Lung (tissue), 12 donors: ENCODE data around the gene RASAL2. TPM values are rescaled to one million over a fixed set of nuclear protein-coding genes. Genes with fewer than 3 reads are reported as not detected.

Source experiments
- ATAC-seq: fragments of 200-7000 bp; cut with Tn5 transposase; one replicate; pipeline ENCODE4 v1.9.1; 2020; ENCODE audit warnings: moderate number of reproducible peaks; ENCODE audit not compliant: insufficient read depth, low FRiP score
- DNase-seq, 3 donors: peaks; one replicate each; pipeline ENCODE4 v3.0.0-alpha.2; 2013 to 2017
- H3K27ac ChIP-seq, 2 donors: one replicate each; pipeline ENCODE4 v1.5.1; 2013; ENCODE audit warnings: mild to moderate bottlenecking in 2 of 2, moderate library complexity in 2 of 2, control low read depth in 1 of 2, inconsistent platforms in 1 of 2, low read depth in 1 of 2, low read length in 1 of 2
- H3K27me3 ChIP-seq, 3 donors: one replicate each; pipeline ENCODE4 v1.5.1; 2013; ENCODE audit warnings: low read length in 2 of 3; ENCODE audit not compliant: control insufficient read depth in 3 of 3, insufficient read depth in 3 of 3
- H3K36me3 ChIP-seq, 4 donors: one replicate each; pipeline ENCODE4 v1.5.1; 2013; ENCODE audit warnings: low read length in 4 of 4, mild to moderate bottlenecking in 1 of 4, moderate library complexity in 1 of 4; ENCODE audit not compliant: control insufficient read depth in 4 of 4, insufficient read depth in 4 of 4
- H3K4me1 ChIP-seq, 5 donors: one replicate each; pipeline ENCODE4 v1.5.1; 2013; ENCODE audit warnings: low read length in 5 of 5, mild to moderate bottlenecking in 2 of 5, moderate library complexity in 1 of 5; ENCODE audit not compliant: control insufficient read depth in 5 of 5, insufficient read depth in 5 of 5
- H3K4me3 ChIP-seq: one replicate; pipeline ENCODE4 v1.5.1; 2013; ENCODE audit warnings: mild to moderate bottlenecking, control low read depth, moderate library complexity
- H3K9ac ChIP-seq, 2 donors: one replicate each; pipeline ENCODE4 v1.5.1; 2013; ENCODE audit warnings: low read length in 2 of 2, control low read depth in 1 of 2; ENCODE audit not compliant: insufficient read depth in 1 of 2
- H3K9me3 ChIP-seq, 4 donors: one replicate each; pipeline ENCODE4 v1.5.1; 2013; ENCODE audit warnings: low read length in 3 of 4, mild to moderate bottlenecking in 1 of 4, moderate library complexity in 1 of 4; ENCODE audit not compliant: control insufficient read depth in 4 of 4, insufficient read depth in 3 of 4
- CTCF ChIP-seq: IDR thresholded peaks from 2 replicates; pipeline ENCODE4 v1.5.1; 2012; ENCODE audit warnings: mild to moderate bottlenecking; ENCODE audit errors: control extremely low read depth, extremely low read depth
- WGBS, 2 donors: extraction: QIAGEN DNeasy Blood & Tissue Kit; methylation state at CpG; one replicate each; pipeline ENCODE4 v1.1.7; 2013; 5-methylcytosine and 5-hydroxymethylcytosine counted together
- polyA plus RNA-seq, 2 donors: library from polyadenylated mRNA; stranded (reverse); fragments of 200-250 nt; gene quantifications; one replicate each; pipeline ENCODE4 v1.2.1, GENCODE V29; 2013
- total RNA-seq, 2 donors: library from RNA; depleted of rRNA in 1 of 2; stranded (reverse); fragments of >200 nt in 1 of 2; gene quantifications; one replicate each; pipeline ENCODE4 v1.2.1, GENCODE V29; 2014 to 2021
- donor health status: control.
- donor health status: control.
- donor health status: Bipolar disorder and iron deficiency.
- donor health status: healthy.
- donor health status: DM: yes; HTN: yes; CAD: no.

Gene RASAL2
- total and polyA plus RNA-seq, 4 donors, result 4.9 to 34.8 (median 15.8) TPM

DNA sequence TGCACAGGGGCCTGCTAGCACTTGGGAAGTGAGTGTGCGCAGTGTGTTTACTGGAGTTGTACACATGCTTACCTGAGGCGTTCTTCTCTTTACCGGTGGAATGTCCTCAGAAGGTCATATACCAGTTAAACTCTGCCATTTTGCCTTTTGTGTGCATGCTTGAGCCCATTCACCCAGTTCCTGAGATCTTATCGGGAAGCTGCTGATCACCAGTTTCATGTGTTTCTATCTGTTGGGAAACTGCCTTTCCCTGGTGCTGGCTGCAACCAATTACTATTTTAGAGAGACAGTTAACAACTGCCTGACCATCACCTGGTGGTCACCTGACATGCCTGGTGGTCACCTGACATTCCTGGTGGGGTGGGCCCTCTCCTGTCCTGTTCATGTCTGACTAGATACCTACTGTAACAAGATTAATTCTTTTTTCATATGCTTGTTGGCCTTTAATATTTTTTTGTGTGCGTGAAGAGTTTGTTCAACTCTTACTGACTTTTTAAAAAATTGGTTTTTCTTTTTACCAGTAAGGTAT is 137.0 kb downstream of the RASAL2 start:
- Histone ChIP-seq H3K4me3 (no peak overlapping the region), H3K27me3 (no peaks in the 10 kb centered on the region), H3K36me3 (no peaks in the 10 kb centered on the region), H3K4me1 (peaks cover 0 to 8% (median 0%) of the 10 kb centered on the region in 5 donors), H3K9ac (no peak overlapping the region), H3K27ac (no peak overlapping the region), H3K9me3 (no peaks in the 10 kb centered on the region)
- no peak for DNase-seq
- no peak for TF ChIP-seq CTCF
- no peak for ATAC-seq
- WGBS, 2 donors, result 96 to 99% methylated on average over 5 of the region's 5 CpGs

- no peak overlapping the region for H3K27ac ChIP-seq
- H3K4me3 ChIP-seq, result no peak overlapping the region
- H3K9me3 ChIP-seq, result no peaks in the 10 kb centered on the region
- no peaks in the 10 kb centered on the region for H3K27me3 ChIP-seq
- DNase-seq (no peak), ATAC-seq (no peak)
- peaks cover 0 to 5% (median 0%) of the 10 kb centered on the region in 5 donors for H3K4me1 ChIP-seq
- no peak for TF ChIP-seq CTCF
- H3K9ac ChIP-seq, result no peak overlapping the region
- H3K36me3 ChIP-seq, result no peaks in the 10 kb centered on the region
These were observed 138.2 kb downstream of the RASAL2 start for GRCh38 chr1:178232108-178232507.

DNA sequence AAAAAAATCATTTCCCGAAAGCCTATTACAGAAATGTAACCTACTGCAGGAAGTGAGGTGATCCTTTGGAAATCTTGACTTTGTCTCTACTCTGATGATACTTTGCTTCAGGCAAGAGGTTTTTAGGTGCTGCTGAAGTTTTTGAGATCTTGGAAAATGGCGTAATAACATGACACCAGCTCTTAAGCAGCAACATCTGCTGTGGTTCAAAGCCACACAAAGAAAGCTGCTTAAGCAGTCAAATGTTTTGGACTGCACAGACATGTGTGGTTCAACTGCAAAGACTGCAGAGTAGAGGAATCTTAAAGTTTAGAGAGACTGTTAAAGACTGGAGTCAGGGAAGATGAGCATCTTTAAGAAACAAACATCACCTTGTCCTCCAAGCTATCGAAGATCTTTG is 139.0 kb downstream of the RASAL2 start:
- DNase-seq (peak in 1 of 3 donors; percentile 5), ATAC-seq (no peak)
- no peaks in the 10 kb centered on the region for H3K27me3 ChIP-seq
- no peak overlapping the region for H3K4me3 ChIP-seq
- no peaks in the 10 kb centered on the region for H3K9me3 ChIP-seq
- no peak for TF ChIP-seq CTCF
- WGBS, 2 donors, result 91 to 96% methylated on average over 3 of the region's 3 CpGs
- H3K27ac ChIP-seq, result no peak overlapping the region
- peaks cover 0 to 5% (median 0%) of the 10 kb centered on the region in 5 donors for H3K4me1 ChIP-seq
- H3K9ac ChIP-seq, result no peak overlapping the region
- no peaks in the 10 kb centered on the region for H3K36me3 ChIP-seq

DNA sequence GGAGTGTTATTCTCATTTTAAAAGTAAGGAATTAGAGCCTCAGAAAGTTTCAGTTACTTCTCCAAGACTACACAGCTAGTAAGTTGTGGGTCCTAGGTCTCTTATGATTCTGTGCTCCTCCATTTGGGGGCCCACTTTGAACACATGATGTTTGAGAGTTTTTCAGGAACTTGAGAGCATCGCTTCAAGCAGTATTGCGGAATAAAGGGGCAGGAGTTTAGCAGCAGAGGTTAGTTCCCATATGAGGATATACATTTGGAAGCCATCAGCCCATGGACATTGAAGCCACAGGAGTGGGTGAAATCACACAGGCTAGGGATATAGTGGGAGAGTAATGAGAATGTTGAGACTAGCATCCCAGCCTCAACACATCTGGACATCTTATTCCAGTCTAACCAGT is 143.2 kb downstream of the RASAL2 start:
- Histone ChIP-seq H3K9ac (no peak overlapping the region), H3K27ac (no peak overlapping the region), H3K36me3 (no peaks in the 10 kb centered on the region), H3K4me1 (peaks cover 0 to 13% (median 0%) of the 10 kb centered on the region in 5 donors), H3K4me3 (no peak overlapping the region), H3K9me3 (no peaks in the 10 kb centered on the region), H3K27me3 (no peaks in the 10 kb centered on the region)
- DNase-seq (no peak), ATAC-seq (no peak)
- TF ChIP-seq CTCF, result no peak
- 64 to 83% methylated on average over 2 of the region's 2 CpGs for WGBS, 2 donors
